ENCODE results near the gene FBXO10. TPM values are rescaled to one million over a fixed set of nuclear protein-coding genes. Genes with fewer than 3 reads are reported as not detected.
"Not testable (repeated sequence)": the region's sequence is repeated elsewhere in the genome, so short reads cannot be mapped to it uniquely, and the experiment has no call there.

Gene FBXO10
- total RNA-seq, 2 experiments from 2014 or later: 9.4 to 13.2 TPM

- no peak overlapping the region for H2AFZ ChIP-seq (ENCODE audit: low read length)
- H3K36me3 ChIP-seq (ENCODE audit: insufficient read depth, low read length): no peaks in the 10 kb centered on the region
- H3K9me2 ChIP-seq (ENCODE audit: insufficient read depth, low read length): no peaks in the 10 kb centered on the region
- BruUV-seq (replicated peaks): no TSS peak
- H4K20me1 ChIP-seq (ENCODE audit: insufficient read depth, low read length): no peaks in the 10 kb centered on the region
- no peak overlapping the region for H3K27ac ChIP-seq (ENCODE audit: low read depth, low read length, poor library complexity, severe bottlenecking)
- DNase-seq (ENCODE audit: low spot score): no peak
- H3K4me3 ChIP-seq (ENCODE audit: low read depth, low read length, poor library complexity, severe bottlenecking): no peak overlapping the region
- no peak overlapping the region for H3K4me2 ChIP-seq (ENCODE audit: low read length)
- ChIA-PET CTCF (ENCODE audit: unreplicated experiment) (no interaction called here), POLR2A (interaction anchor here (0.6 to 1.4 kb wide), 2 partner anchors 13 to 1326 kb away, joined by 3 to 4 read pairs; no protein-coding TSS in a partner anchor)
- no peaks in the 10 kb centered on the region for H3K9me3 ChIP-seq (ENCODE audit: low read length)
- intact Hi-C loops (cut with micrococcal nuclease; ENCODE audit: unreplicated experiment): no loop called here
- TF ChIP-seq CTCF (conservative IDR thresholded peaks at IDR 0.05; ENCODE audit: low read length) (no peak), EZH2phosphoT487 (IDR thresholded peaks at IDR 0.05; ENCODE audit: borderline replicate concordance, low read depth, low read length) (no peak)
- H3K79me2 ChIP-seq (ENCODE audit: insufficient read depth, low read depth, low read length): no peaks in the 10 kb centered on the region
- no peaks in the 10 kb centered on the region for H3K4me1 ChIP-seq (ENCODE audit: insufficient read depth, low read length, poor library complexity, severe bottlenecking)
Measured at GRCh38 chr9:37602817-37603216, 26.6 kb upstream of the FBXO10 start.

GRCh38 chr9:37602061-37602460 is 25.9 kb upstream of the FBXO10 start:
- H3K9me3 ChIP-seq (ENCODE audit: low read length); CTCF ChIA-PET (ENCODE audit: unreplicated experiment); H3K36me3 ChIP-seq (ENCODE audit: insufficient read depth, low read length); H2AFZ ChIP-seq (ENCODE audit: low read length); intact Hi-C loops (cut with micrococcal nuclease; ENCODE audit: unreplicated experiment); H3K4me3 ChIP-seq (ENCODE audit: low read depth, low read length, poor library complexity, severe bottlenecking); H4K20me1 ChIP-seq (ENCODE audit: insufficient read depth, low read length); BruUV-seq (replicated peaks); H3K79me2 ChIP-seq (ENCODE audit: insufficient read depth, low read depth, low read length); H3K4me2 ChIP-seq (ENCODE audit: low read length); H3K4me1 ChIP-seq (ENCODE audit: insufficient read depth, low read length, poor library complexity, severe bottlenecking); H3K9me2 ChIP-seq (ENCODE audit: insufficient read depth, low read length); DNase-seq (ENCODE audit: low spot score); H3K27ac ChIP-seq (ENCODE audit: low read depth, low read length, poor library complexity, severe bottlenecking): not testable (repeated sequence)
- POLR2A ChIA-PET: interaction anchor here (1.4 kb wide), 1 partner anchor 14 kb away, joined by 4 read pairs; no protein-coding TSS in a partner anchor

GRCh38 chr9:37596504-37596903 is 20.3 kb upstream of the FBXO10 start:
- Histone ChIP-seq H3K4me3 (ENCODE audit: low read depth, low read length, poor library complexity, severe bottlenecking) (no peak overlapping the region), H3K4me1 (ENCODE audit: insufficient read depth, low read length, poor library complexity, severe bottlenecking) (peaks cover 26% of the 10 kb centered on the region), H3K36me3 (ENCODE audit: insufficient read depth, low read length) (no peaks in the 10 kb centered on the region; the same call in 1 of the 2 replicates), H4K20me1 (ENCODE audit: insufficient read depth, low read length) (no peaks in the 10 kb centered on the region), H2AFZ (ENCODE audit: low read length) (no peak overlapping the region), H3K27ac (ENCODE audit: low read depth, low read length, poor library complexity, severe bottlenecking) (no peak overlapping the region), H3K9me3 (ENCODE audit: low read length) (no peaks in the 10 kb centered on the region), H3K79me2 (ENCODE audit: insufficient read depth, low read depth, low read length) (peaks cover 15% of the 10 kb centered on the region), H3K9me2 (ENCODE audit: insufficient read depth, low read length) (no peaks in the 10 kb centered on the region), H3K4me2 (ENCODE audit: low read length) (no peak overlapping the region)
- no peak for TF ChIP-seq EZH2phosphoT487 (IDR thresholded peaks at IDR 0.05; ENCODE audit: borderline replicate concordance, low read depth, low read length)
- TF ChIP-seq CTCF (conservative IDR thresholded peaks at IDR 0.05; ENCODE audit: low read length): no peak
- ChIA-PET POLR2A (interaction anchor here (0.6 to 1.3 kb wide), 2 partner anchors 30 to 37 kb away, joined by 3 to 5 read pairs; no protein-coding TSS in a partner anchor), CTCF (ENCODE audit: unreplicated experiment) (no interaction called here)
- intact Hi-C loops (cut with micrococcal nuclease; ENCODE audit: unreplicated experiment): no loop called here
- no TSS peak for BruUV-seq (replicated peaks)
- no peak for DNase-seq (ENCODE audit: low spot score)
